Neural progenitor cell (in vitro differentiated cells): ENCODE results near the gene MGMT. TPM values are rescaled to one million over a fixed set of nuclear protein-coding genes. Genes with fewer than 3 reads are reported as not detected.

Experiments
- DNase-seq: peaks from one replicate; pipeline ENCODE4 v3.0.0-alpha.2; 2016; ENCODE audit warnings: low spot score
- H2AFZ ChIP-seq: fragments of 200-600 bp; sonication (generic); replicated peaks from 2 replicates; pipeline ENCODE4 v1.6.1; 2016; ENCODE audit warnings: antibody characterized with exemption
- H3F3A ChIP-seq: fragments of 200-600 bp; sonication (generic); 2 replicates; pipeline ENCODE4 v1.6.1; 2016; ENCODE audit warnings: antibody characterized with exemption, low read depth
- H3K27ac ChIP-seq: fragments of 200-600 bp; sonication (generic); 2 replicates; pipeline ENCODE4 v1.5.1; 2016; ENCODE audit warnings: mild to moderate bottlenecking
- H3K27me3 ChIP-seq: fragments of 200-600 bp; sonication (generic); 2 replicates; pipeline ENCODE4 v1.6.1; 2016; ENCODE audit warnings: mild to moderate bottlenecking, moderate library complexity
- H3K36me3 ChIP-seq: fragments of 200-600 bp; sonication (generic); 2 replicates; pipeline ENCODE4 v1.5.1; 2016
- H3K4me1 ChIP-seq: fragments of 200-600 bp; sonication (generic); 2 replicates; pipeline ENCODE4 v1.6.1; 2016; ENCODE audit warnings: mixed run types
- H3K4me2 ChIP-seq: fragments of 200-600 bp; sonication (generic); 2 replicates; pipeline ENCODE4 v1.6.1; 2016
- H3K4me3 ChIP-seq: fragments of 200-600 bp; sonication (generic); 2 replicates; pipeline ENCODE4 v1.5.1; 2016
- H3K79me2 ChIP-seq: fragments of 200-600 bp; sonication (generic); 2 replicates; pipeline ENCODE4 v1.6.1; 2016; ENCODE audit warnings: low read depth
- H3K9ac ChIP-seq: fragments of 200-600 bp; sonication (generic); 2 replicates; pipeline ENCODE4 v1.6.1; 2016
- H3K9me3 ChIP-seq: fragments of 200-600 bp; sonication (generic); 2 replicates; pipeline ENCODE4 v1.5.1; 2016; ENCODE audit warnings: low read depth
- H4K20me1 ChIP-seq: fragments of 200-600 bp; sonication (generic); 2 replicates; pipeline ENCODE4 v1.6.1; 2016; ENCODE audit warnings: low read depth
- H3K27ac Mint-ChIP-seq: 3 replicates; pipeline ENCODE4 v1.8.0; 2021; ENCODE audit warnings: mixed read lengths
- H3K27me3 Mint-ChIP-seq: 2 replicates; pipeline ENCODE4 v1.8.0; 2022; ENCODE audit warnings: low read depth, mild to moderate bottlenecking, inconsistent platforms, moderate library complexity, mixed read lengths; ENCODE audit not compliant: insufficient read depth
- H3K36me3 Mint-ChIP-seq: 3 replicates; pipeline ENCODE4 v1.8.0; 2021; ENCODE audit warnings: mixed read lengths
- H3K4me1 Mint-ChIP-seq: 3 replicates; pipeline ENCODE4 v1.8.0; 2021; ENCODE audit warnings: mixed read lengths
- H3K4me3 Mint-ChIP-seq: 3 replicates; pipeline ENCODE4 v1.8.0; 2021; ENCODE audit warnings: mild to moderate bottlenecking, moderate library complexity, mixed read lengths
- H3K9me3 Mint-ChIP-seq: 3 replicates; pipeline ENCODE4 v1.8.0; 2020; ENCODE audit warnings: mixed read lengths
- CTCF ChIP-seq: fragments of 200-600 bp; sonication (generic); IDR thresholded peaks from 2 replicates; pipeline ENCODE4 v1.5.1; 2017; ENCODE audit warnings: antibody characterized with exemption, mild to moderate bottlenecking
- EZH2 ChIP-seq: fragments of 200-600 bp; sonication (generic); IDR thresholded peaks from 2 replicates; pipeline ENCODE4 v1.6.1; 2017; ENCODE audit warnings: antibody characterized with exemption, mild to moderate bottlenecking, moderate library complexity
- EZH2phosphoT487 ChIP-seq: fragments of 200-600 bp; sonication (generic); IDR thresholded peaks from 2 replicates; pipeline ENCODE4 v1.6.1; 2017; ENCODE audit warnings: antibody characterized with exemption
- total RNA-seq: library from RNA; depleted of rRNA; stranded (reverse); fragments of >200 nt; gene quantifications from 2 replicates; pipeline ENCODE4 v1.2.3, GENCODE V29; 2015; ENCODE audit warnings: low replicate concordance

MGMT gene
- total RNA-seq, 1 donor from 2014 or later: 17.5 TPM

- H3K4me1 ChIP-seq: no peaks in the 10 kb centered on the region
- H3K79me2 ChIP-seq: no peaks in the 10 kb centered on the region
- H4K20me1 ChIP-seq: no peaks in the 10 kb centered on the region
- H3K36me3 ChIP-seq: no peaks in the 10 kb centered on the region
- Mint-ChIP-seq H3K36me3 (peaks cover 11% of the 10 kb centered on the region), H3K4me3 (no peak overlapping the region), H3K4me1 (no peaks in the 10 kb centered on the region), H3K9me3 (peaks cover 45% of the 10 kb centered on the region), H3K27ac (no peak overlapping the region), H3K27me3 (peaks cover 3% of the 10 kb centered on the region)
- H3K9ac ChIP-seq: no peak overlapping the region
- DNase-seq: no peak
- H3F3A ChIP-seq: no peaks in the 10 kb centered on the region
- H2AFZ ChIP-seq: no peak overlapping the region
- no peaks in the 10 kb centered on the region for H3K9me3 ChIP-seq
- H3K27me3 ChIP-seq: no peaks in the 10 kb centered on the region
- TF ChIP-seq EZH2phosphoT487 (no peak), CTCF (no peak), EZH2 (no peak)
- H3K4me2 ChIP-seq: no peak overlapping the region
- H3K27ac ChIP-seq: no peak overlapping the region
- no peak overlapping the region for H3K4me3 ChIP-seq
Observed at GRCh38 chr10:129593953-129594352, 126.9 kb downstream of the MGMT start.

- no peak for TF ChIP-seq EZH2
- no peak for TF ChIP-seq EZH2phosphoT487
- Mint-ChIP-seq H3K9me3 (peaks cover 38% of the 10 kb centered on the region), H3K27me3 (peaks cover 3% of the 10 kb centered on the region), H3K27ac (no peak overlapping the region), H3K36me3 (peaks cover 11% of the 10 kb centered on the region), H3K4me1 (no peaks in the 10 kb centered on the region), H3K4me3 (no peak overlapping the region)
- no peak overlapping the region for H3K9ac ChIP-seq
- no peak overlapping the region for H3K27ac ChIP-seq
- H3K27me3 ChIP-seq: no peaks in the 10 kb centered on the region
- no peaks in the 10 kb centered on the region for H3K36me3 ChIP-seq
- no peaks in the 10 kb centered on the region for H3K4me1 ChIP-seq
- H3K4me3 ChIP-seq: no peak overlapping the region
- H3K9me3 ChIP-seq: no peaks in the 10 kb centered on the region
- no peaks in the 10 kb centered on the region for H4K20me1 ChIP-seq
- H3F3A ChIP-seq: no peaks in the 10 kb centered on the region
- no peaks in the 10 kb centered on the region for H3K79me2 ChIP-seq
- no peak overlapping the region for H3K4me2 ChIP-seq
- H2AFZ ChIP-seq: no peak overlapping the region
- DNase-seq: no peak
Observed at GRCh38 chr10:129594811-129595210, 127.8 kb downstream of the MGMT start.

DNA sequence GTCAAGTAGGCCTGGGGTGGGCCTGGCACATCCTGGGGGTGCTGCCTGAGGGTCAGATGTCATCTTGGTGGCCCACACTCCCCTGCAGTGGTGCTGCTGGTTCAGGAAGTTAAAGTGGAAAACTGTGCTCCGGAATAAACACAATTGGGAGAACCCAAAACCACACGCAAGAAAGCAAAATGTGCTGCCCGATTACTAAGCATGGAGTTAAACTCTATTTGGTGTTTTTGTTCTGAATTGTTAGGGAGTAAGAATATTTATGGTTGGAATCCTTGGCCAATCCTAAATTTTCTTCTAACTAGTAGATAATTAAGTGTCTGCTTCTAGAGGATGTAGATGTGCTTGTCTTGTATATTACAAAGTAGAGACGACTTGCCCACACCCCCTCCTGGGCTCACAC lies 131.4 kb downstream of the MGMT start:
- Mint-ChIP-seq H3K9me3 (peaks cover 27% of the 10 kb centered on the region), H3K27ac (no peak overlapping the region), H3K4me3 (no peak overlapping the region), H3K36me3 (peaks cover 11% of the 10 kb centered on the region), H3K27me3 (peaks cover 3% of the 10 kb centered on the region), H3K4me1 (peaks cover 8% of the 10 kb centered on the region)
- Histone ChIP-seq H4K20me1 (no peaks in the 10 kb centered on the region), H3K27me3 (no peaks in the 10 kb centered on the region), H3K27ac (no peak overlapping the region), H3K4me3 (no peak overlapping the region), H3F3A (no peaks in the 10 kb centered on the region), H3K36me3 (no peaks in the 10 kb centered on the region), H3K9ac (no peak overlapping the region), H3K4me1 (peaks cover 8% of the 10 kb centered on the region), H3K9me3 (no peaks in the 10 kb centered on the region), H3K79me2 (no peaks in the 10 kb centered on the region), H2AFZ (no peak overlapping the region), H3K4me2 (no peak overlapping the region)
- TF ChIP-seq CTCF (no peak), EZH2 (no peak), EZH2phosphoT487 (no peak)
- no peak for DNase-seq

DNA sequence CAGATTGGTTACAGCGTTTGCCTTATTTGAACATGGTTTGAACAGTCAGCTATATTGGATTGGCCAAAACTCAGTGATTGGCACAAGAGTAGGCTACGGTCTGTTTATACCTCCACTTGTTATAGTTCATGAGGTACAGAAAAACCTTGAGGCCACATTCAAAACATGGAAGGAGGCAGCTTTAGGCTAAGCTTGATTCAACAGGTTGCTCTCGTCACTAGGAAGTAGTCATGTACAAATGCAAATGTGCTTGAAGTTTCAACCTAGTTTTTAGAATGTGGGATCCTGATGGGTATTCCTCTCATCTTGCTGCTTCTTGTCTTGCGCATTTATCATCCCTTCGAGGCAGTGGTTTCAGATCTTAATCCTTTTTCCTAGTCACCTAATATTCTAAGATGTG lies 132.1 kb downstream of the MGMT start:
- H3K27me3 Mint-ChIP-seq: peaks cover 3% of the 10 kb centered on the region
- H3K9me3 Mint-ChIP-seq: peaks cover 22% of the 10 kb centered on the region
- no peak overlapping the region for H3K4me3 ChIP-seq
- TF ChIP-seq EZH2 (no peak), EZH2phosphoT487 (no peak), CTCF (no peak)
- no peaks in the 10 kb centered on the region for H3K36me3 ChIP-seq
- peaks cover 10% of the 10 kb centered on the region for H3K36me3 Mint-ChIP-seq
- H3K27ac ChIP-seq: no peak overlapping the region
- H3K4me1 Mint-ChIP-seq: peaks cover 8% of the 10 kb centered on the region
- H3K4me1 ChIP-seq: peaks cover 9% of the 10 kb centered on the region
- H3K4me3 Mint-ChIP-seq: no peak overlapping the region
- no peaks in the 10 kb centered on the region for H4K20me1 ChIP-seq
- H3K27ac Mint-ChIP-seq: no peak overlapping the region
- no peaks in the 10 kb centered on the region for H3K79me2 ChIP-seq
- no peak overlapping the region for H3K9ac ChIP-seq
- no peak overlapping the region for H3K4me2 ChIP-seq
- no peaks in the 10 kb centered on the region for H3K9me3 ChIP-seq
- H3F3A ChIP-seq: no peaks in the 10 kb centered on the region
- no peak overlapping the region for H2AFZ ChIP-seq
- no peak for DNase-seq
- no peaks in the 10 kb centered on the region for H3K27me3 ChIP-seq
